Stimulated activated CD8-positive, alpha-beta memory T cell treated with anti-CD3 and anti-CD28 coated beads, Interleukin-4, amount 100 ng/mL, for 48 hours (primary cell): ENCODE data around the gene VPREB1.
"Not testable (repeated sequence)": the region's sequence is repeated elsewhere in the genome, so short reads cannot be mapped to it uniquely, and the experiment has no call there.

ENCODE experiments used
- DNase-seq: peaks from one replicate; pipeline ENCODE4 v3.0.0-alpha.2; 2020

Gene VPREB1

GRCh38 chr22:22246706-22247105, 2.1 kb downstream of the VPREB1 start:
- no peak for DNase-seq

GRCh38 chr22:22248878-22249277, 4.3 kb downstream of the VPREB1 start:
- no peak for DNase-seq

GRCh38 chr22:22250651-22251050, 6.1 kb downstream of the VPREB1 start:
- not testable (repeated sequence) for DNase-seq

GRCh38 chr22:22256133-22256532, 11.5 kb downstream of the VPREB1 start:
- not testable (repeated sequence) for DNase-seq

- DNase-seq = not testable (repeated sequence)
These were observed 14.2 kb downstream of the VPREB1 start for GRCh38 chr22:22258597-22259415.

- DNase-seq = not testable (repeated sequence)
These were observed 15.6 kb downstream of the VPREB1 start for GRCh38 chr22:22260169-22260568.

GRCh38 chr22:22260586-22260985, 16.0 kb downstream of the VPREB1 start:
- not testable (repeated sequence) for DNase-seq

- not testable (repeated sequence) for DNase-seq
These were observed 17.9 kb downstream of the VPREB1 start for GRCh38 chr22:22262332-22263074.

GRCh38 chr22:22263823-22264222, 19.2 kb downstream of the VPREB1 start:
- not testable (repeated sequence) for DNase-seq

- not testable (repeated sequence) for DNase-seq
These were observed 25.6 kb downstream of the VPREB1 start for GRCh38 chr22:22270036-22270676.

GRCh38 chr22:22277423-22277822, 32.8 kb downstream of the VPREB1 start:
- not testable (repeated sequence) for DNase-seq

- not testable (repeated sequence) for DNase-seq
These were observed 40.6 kb downstream of the VPREB1 start for GRCh38 chr22:22284962-22285756.

GRCh38 chr22:22286390-22287105, 42.0 kb downstream of the VPREB1 start:
- DNase-seq = not testable (repeated sequence)

GRCh38 chr22:22287106-22287626, 42.6 kb downstream of the VPREB1 start:
- DNase-seq = not testable (repeated sequence)

GRCh38 chr22:22289666-22290065, 45.1 kb downstream of the VPREB1 start:
- not testable (repeated sequence) for DNase-seq

- not testable (repeated sequence) for DNase-seq
These were observed 46.7 kb downstream of the VPREB1 start for GRCh38 chr22:22291129-22291806.

- not testable (repeated sequence) for DNase-seq
These were observed 48.1 kb downstream of the VPREB1 start for GRCh38 chr22:22292656-22293055.

- not testable (repeated sequence) for DNase-seq
These were observed 48.9 kb downstream of the VPREB1 start for GRCh38 chr22:22293436-22293835.

GRCh38 chr22:22294641-22295040, 50.1 kb downstream of the VPREB1 start:
- not testable (repeated sequence) for DNase-seq
